ENCODE results near the gene ADAMTS2.

Gene ADAMTS2

DNA sequence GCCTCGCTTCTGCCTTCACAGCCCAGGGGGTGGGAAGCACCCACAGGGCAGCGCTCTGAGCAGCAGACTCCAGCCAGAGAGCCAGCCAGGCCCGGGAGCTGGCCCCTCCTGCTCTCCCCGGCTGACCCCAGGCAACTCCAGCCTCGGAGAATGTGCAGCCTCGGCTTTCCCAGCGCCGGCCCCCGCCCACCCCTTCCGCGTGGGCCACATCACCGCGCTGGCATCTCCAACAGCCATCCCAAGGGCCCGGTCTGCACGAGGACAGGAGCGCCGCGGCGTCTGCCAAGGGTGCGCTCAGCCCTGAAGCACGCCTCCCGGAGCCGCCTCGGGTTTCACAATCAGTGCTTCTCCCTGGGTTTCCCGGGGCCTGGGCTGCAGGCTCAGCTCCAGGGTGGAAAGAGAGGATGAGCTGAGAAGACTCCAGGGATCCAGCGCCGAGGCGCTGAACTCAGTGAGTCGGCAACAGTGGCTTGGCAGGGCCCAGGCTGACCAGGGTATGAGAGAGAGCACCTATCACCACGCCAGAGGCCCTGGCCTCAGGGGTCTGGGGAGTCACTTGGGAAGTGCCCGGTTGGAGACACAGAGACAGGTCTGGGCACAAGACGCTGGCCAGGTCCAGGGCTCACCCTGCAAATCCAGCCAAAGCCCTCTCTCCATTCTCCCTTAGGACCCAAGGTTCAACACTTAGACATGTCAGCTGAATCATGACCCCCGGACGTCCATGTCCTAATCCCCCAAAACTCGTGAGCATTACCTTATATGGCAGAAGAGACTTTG lies 79.6 kb downstream of the ADAMTS2 start:
- Mint-ChIP-seq H3K27ac (peak overlapping the region; percentile 92), H3K9me3 (no peaks in the 10 kb centered on the region), H3K27me3 (ENCODE audit: low read depth, poor library complexity) (peaks cover 9% of the 10 kb centered on the region), H3K36me3 (ENCODE audit: low read depth) (peaks cover 4% of the 10 kb centered on the region), H3K4me1 (peaks cover 77% of the 10 kb centered on the region), H3K4me3 (peak overlapping the region; percentile 58)
- DNase-seq = peak; percentile 75
- TF ChIP-seq, protein P1, sequence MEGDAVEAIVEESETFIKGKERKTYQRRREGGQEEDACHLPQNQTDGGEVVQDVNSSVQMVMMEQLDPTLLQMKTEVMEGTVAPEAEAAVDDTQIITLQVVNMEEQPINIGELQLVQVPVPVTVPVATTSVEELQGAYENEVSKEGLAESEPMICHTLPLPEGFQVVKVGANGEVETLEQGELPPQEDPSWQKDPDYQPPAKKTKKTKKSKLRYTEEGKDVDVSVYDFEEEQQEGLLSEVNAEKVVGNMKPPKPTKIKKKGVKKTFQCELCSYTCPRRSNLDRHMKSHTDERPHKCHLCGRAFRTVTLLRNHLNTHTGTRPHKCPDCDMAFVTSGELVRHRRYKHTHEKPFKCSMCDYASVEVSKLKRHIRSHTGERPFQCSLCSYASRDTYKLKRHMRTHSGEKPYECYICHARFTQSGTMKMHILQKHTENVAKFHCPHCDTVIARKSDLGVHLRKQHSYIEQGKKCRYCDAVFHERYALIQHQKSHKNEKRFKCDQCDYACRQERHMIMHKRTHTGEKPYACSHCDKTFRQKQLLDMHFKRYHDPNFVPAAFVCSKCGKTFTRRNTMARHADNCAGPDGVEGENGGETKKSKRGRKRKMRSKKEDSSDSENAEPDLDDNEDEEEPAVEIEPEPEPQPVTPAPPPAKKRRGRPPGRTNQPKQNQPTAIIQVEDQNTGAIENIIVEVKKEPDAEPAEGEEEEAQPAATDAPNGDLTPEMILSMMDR (IDR thresholded peaks at IDR 0.05) = no peak

DNA sequence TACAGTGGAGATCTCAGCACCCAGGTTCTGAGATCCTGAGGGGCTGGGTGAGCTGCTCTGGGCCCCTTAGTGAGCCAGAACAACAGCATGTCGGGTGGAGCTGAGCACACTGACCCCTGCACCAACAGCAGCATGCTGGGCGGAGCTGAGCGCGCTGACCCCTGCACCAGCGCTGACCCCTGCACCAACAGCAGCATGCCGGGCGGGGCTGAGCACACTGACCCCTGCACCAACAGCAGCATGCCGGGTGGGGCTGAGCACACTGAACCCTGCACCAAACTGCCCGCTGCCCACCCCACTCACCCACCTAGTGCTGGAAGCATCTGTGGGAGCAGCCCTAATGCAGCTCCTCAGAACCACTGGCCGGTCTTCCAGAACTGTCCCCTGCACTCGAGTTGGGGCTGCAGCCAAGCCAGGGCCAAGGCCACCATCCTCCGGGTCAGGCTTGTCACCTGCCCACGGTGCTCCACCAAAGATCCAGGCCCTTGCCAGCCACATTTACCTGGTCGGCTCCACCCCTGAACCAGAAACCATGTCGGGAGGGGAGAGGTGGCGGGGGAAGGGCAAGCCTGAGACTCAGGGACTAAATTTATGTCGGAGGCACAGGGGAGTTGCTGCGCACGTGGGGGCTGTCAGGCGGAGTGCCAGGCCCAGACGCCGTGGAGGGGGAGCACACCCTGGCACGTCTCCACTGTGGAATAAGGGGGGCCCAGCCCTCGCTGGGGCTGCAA lies 80.3 kb downstream of the ADAMTS2 start:
- H3K4me3 Mint-ChIP-seq = no peak overlapping the region
- DNase-seq = no peak
- no peaks in the 10 kb centered on the region for H3K9me3 Mint-ChIP-seq
- TF ChIP-seq, protein P1 (IDR thresholded peaks at IDR 0.05) = no peak
- peaks cover 74% of the 10 kb centered on the region for H3K4me1 Mint-ChIP-seq
- H3K36me3 Mint-ChIP-seq (ENCODE audit: low read depth) = peaks cover 4% of the 10 kb centered on the region
- peaks cover 9% of the 10 kb centered on the region for H3K27me3 Mint-ChIP-seq (ENCODE audit: low read depth, poor library complexity)
- H3K27ac Mint-ChIP-seq = no peak overlapping the region

DNA sequence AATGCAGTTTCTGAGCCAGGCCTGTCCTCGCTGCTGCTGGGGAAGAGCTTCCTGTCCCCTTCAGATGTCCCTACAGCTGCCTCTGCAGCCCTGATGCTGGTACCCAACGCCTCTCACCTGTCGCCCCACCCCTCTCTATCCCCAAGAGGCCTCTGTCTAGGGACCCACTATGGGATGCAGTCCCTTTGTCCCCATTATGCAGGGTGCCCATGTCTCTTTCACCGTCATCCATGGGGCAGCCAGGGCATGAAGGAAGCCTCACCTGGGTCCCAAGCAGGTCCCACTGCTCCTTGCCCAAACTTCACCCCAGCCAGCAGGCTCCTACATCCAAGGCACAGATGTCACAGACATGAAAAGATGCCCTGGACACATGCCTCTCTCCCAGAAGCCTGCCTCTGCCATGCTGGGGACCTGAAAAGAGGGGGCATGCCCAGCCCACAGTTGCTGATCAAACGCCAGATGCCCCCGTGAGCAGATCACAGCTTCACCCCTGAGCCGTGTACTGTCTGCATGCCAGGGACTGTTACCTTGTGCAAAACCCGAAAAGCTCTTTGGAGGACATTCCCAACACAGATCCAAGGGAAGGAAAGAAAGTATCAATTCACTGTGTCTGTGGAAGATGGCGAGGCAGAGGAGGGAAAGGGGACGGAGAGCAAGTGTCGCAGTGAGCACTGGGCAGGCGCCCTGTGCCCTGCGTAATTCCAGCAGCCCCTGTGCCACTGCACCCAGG lies 81.0 kb downstream of the ADAMTS2 start:
- no peak overlapping the region for H3K4me3 Mint-ChIP-seq
- H3K36me3 Mint-ChIP-seq (ENCODE audit: low read depth) = peaks cover 3% of the 10 kb centered on the region
- no peak for DNase-seq
- H3K27ac Mint-ChIP-seq = no peak overlapping the region
- H3K27me3 Mint-ChIP-seq (ENCODE audit: low read depth, poor library complexity) = peaks cover 9% of the 10 kb centered on the region
- H3K9me3 Mint-ChIP-seq = no peaks in the 10 kb centered on the region
- TF ChIP-seq, protein P1 (IDR thresholded peaks at IDR 0.05) = no peak
- H3K4me1 Mint-ChIP-seq = peaks cover 68% of the 10 kb centered on the region

DNA sequence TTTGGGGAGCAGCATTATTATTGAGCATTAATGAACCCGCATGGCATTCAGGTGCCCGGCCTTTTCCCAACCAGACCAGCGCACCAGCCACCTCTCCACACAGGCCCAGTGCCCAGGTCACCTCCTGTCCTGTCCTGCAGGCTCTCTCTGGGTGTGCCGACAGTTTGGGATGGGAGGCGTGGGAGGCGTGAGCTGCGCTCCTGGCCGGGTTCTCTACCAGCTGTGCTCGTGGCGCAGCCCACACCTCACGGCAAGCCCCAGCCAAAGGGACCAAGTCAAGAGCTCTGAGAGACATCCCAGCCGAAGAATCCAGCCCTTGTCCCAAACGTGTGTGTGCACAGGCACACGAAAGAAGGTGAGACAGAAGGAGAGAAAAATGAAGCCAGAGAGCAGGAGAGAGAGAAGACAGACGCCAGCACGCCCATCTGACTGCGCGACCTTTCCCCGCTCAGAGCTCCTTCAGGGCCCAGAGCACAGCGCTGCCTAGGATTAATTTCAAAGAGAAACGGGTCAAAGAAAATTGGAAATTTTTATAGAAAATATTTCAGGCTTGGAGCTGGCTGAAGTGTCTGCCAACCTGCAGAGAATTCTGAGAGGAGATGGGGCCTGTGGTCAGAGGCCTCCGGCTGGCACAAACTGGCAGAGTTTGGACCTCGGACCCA lies 81.7 kb downstream of the ADAMTS2 start:
- Mint-ChIP-seq H3K27me3 (ENCODE audit: low read depth, poor library complexity) (peaks cover 4% of the 10 kb centered on the region), H3K4me1 (peaks cover 67% of the 10 kb centered on the region)

More for the DNA sequence above, 81.7 kb downstream of the ADAMTS2 start:
- Mint-ChIP-seq H3K4me3 (no peak overlapping the region), H3K36me3 (ENCODE audit: low read depth) (no peaks in the 10 kb centered on the region), H3K27ac (no peak overlapping the region), H3K9me3 (no peaks in the 10 kb centered on the region)
- TF ChIP-seq, protein P1 (IDR thresholded peaks at IDR 0.05) = no peak
- DNase-seq = no peak
